Mesothelial cell of epicardium (in vitro differentiated cells): Measurements from ENCODE around the gene SCCPDH. TPM values are rescaled to one million over a fixed set of nuclear protein-coding genes. Genes with fewer than 3 reads are reported as not detected.

Experiments
- DNase-seq, 2 experiments: peaks; one replicate each; pipeline ENCODE4 v3.0.0; 2021; ENCODE audit warnings: low spot score in 2 of 2; ENCODE audit not compliant: unreplicated experiment in 2 of 2
- H3K27ac Mint-ChIP-seq: 2 replicates; pipeline ENCODE4 v1.8.0; 2021; ENCODE audit warnings: mixed read lengths
- H3K27me3 Mint-ChIP-seq: 2 replicates; pipeline ENCODE4 v1.8.0; 2021; ENCODE audit warnings: low read depth, mixed read lengths
- H3K36me3 Mint-ChIP-seq: 2 replicates; pipeline ENCODE4 v1.8.0; 2021; ENCODE audit warnings: mixed read lengths
- H3K4me1 Mint-ChIP-seq: 2 replicates; pipeline ENCODE4 v1.8.0; 2021; ENCODE audit warnings: mixed read lengths
- H3K4me3 Mint-ChIP-seq: 2 replicates; pipeline ENCODE4 v1.8.0; 2021; ENCODE audit warnings: mild to moderate bottlenecking, moderate library complexity, mixed read lengths
- H3K9me3 Mint-ChIP-seq: 2 replicates; pipeline ENCODE4 v1.8.0; 2021; ENCODE audit warnings: mixed read lengths
- total RNA-seq: library from RNA; stranded (reverse); gene quantifications from 3 replicates; pipeline ENCODE4 v1.2.1, GENCODE V29; 2021
- TF ChIP-seq, protein P1 (sequence below): fragments of 200-600 bp; sonication (generic); IDR thresholded peaks from one replicate; pipeline ENCODE4 v1.5.0; 2021; ENCODE audit warnings: antibody characterized with exemption; ENCODE audit not compliant: unreplicated experiment

SCCPDH gene
- total RNA-seq, 1 donor from 2014 or later = 35.1 TPM

DNA sequence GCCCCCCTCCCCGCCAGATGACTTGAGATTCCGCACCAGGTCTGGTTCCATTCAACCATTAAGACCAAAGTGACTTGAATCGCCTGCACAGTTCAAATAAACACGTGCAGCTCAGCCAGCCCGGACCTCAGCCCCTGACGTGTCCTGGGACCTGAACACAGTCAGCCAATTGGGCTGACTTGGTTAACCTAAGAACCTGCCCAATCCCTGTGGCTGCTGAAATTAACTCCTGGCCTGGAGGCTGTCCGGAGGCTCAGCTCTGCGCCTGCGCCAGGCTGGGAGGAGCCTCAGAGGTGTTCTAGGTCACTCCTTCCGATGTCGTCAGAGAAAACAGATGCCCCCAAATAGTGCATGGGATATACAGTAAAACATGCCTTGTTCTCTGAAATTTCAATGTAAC, 73.4 kb downstream of the SCCPDH start:
- no peak for DNase-seq
- TF ChIP-seq, protein P1, sequence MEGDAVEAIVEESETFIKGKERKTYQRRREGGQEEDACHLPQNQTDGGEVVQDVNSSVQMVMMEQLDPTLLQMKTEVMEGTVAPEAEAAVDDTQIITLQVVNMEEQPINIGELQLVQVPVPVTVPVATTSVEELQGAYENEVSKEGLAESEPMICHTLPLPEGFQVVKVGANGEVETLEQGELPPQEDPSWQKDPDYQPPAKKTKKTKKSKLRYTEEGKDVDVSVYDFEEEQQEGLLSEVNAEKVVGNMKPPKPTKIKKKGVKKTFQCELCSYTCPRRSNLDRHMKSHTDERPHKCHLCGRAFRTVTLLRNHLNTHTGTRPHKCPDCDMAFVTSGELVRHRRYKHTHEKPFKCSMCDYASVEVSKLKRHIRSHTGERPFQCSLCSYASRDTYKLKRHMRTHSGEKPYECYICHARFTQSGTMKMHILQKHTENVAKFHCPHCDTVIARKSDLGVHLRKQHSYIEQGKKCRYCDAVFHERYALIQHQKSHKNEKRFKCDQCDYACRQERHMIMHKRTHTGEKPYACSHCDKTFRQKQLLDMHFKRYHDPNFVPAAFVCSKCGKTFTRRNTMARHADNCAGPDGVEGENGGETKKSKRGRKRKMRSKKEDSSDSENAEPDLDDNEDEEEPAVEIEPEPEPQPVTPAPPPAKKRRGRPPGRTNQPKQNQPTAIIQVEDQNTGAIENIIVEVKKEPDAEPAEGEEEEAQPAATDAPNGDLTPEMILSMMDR = no peak
- H3K9me3 Mint-ChIP-seq = no peaks in the 10 kb centered on the region
- no peaks in the 10 kb centered on the region for H3K36me3 Mint-ChIP-seq
- H3K4me3 Mint-ChIP-seq = no peak overlapping the region
- H3K4me1 Mint-ChIP-seq = peaks cover 22% of the 10 kb centered on the region
- no peak overlapping the region for H3K27ac Mint-ChIP-seq
- no peaks in the 10 kb centered on the region for H3K27me3 Mint-ChIP-seq

DNA sequence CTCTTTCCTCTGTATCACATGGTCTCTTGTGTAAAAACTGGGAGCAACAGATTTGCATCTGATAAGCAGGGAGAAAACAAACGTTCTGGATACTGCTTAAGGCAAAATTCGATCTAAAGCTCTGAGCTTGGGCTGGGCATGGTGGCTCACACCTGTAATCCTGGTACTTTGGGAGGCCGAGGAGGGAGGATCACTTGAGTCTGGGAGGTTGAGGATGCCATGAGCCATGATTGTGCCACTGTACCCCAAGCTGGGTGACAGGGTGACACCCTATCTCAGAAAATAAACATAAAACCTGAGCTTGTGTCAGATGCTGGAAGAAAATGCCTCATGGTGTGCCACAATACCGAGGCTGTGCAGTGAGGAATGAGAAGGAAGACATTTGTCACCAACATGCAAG, 73.9 kb downstream of the SCCPDH start:
- Mint-ChIP-seq H3K9me3 (no peaks in the 10 kb centered on the region), H3K36me3 (no peaks in the 10 kb centered on the region), H3K27me3 (no peaks in the 10 kb centered on the region), H3K27ac (no peak overlapping the region), H3K4me1 (peaks cover 20% of the 10 kb centered on the region), H3K4me3 (no peak overlapping the region)
- TF ChIP-seq, protein P1 = no peak
- no peak for DNase-seq

DNA sequence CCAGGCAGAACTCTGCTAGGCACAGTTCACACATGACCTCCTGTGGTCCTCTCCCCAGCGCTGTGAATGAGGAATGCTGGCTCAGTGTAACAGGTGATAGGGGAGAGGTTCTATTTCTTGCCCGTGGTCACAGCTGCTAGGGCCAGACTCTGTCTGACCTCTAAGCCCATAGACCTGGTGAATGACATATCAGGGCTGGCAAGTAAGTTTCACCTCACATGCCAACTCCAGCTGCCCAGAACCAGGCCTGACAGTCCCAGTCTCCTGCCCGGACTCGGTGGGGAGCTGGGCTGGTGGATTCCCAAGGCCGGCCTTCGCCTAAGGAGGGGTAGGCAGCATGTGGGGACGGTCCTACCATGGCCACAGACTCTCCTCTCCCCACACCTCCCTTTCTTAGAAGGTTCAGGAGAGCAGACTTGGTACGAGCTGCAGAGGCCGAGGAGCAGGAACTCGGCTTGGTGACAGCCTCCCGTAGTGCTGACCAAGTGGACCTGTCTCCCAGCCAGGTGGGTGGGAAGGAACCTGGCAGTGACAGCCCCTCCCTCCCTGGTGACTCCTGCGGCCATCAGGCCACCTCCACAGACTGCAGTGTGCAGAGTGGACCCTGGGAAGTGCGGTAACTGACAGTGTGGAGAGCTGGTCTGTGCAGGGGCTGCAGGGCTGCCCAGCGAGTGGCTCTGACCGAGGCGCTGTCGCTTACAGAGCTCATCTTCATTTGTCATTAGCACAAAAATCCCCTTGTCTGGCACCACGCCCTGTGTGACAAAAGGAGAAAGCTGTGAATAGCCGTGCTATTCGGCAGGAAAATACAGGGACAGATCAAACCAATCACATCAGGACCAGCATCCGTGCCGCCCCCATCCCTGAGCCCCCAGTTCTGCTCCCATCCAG, 74.6 kb downstream of the SCCPDH start:
- H3K4me1 Mint-ChIP-seq = peaks cover 18% of the 10 kb centered on the region

DNA sequence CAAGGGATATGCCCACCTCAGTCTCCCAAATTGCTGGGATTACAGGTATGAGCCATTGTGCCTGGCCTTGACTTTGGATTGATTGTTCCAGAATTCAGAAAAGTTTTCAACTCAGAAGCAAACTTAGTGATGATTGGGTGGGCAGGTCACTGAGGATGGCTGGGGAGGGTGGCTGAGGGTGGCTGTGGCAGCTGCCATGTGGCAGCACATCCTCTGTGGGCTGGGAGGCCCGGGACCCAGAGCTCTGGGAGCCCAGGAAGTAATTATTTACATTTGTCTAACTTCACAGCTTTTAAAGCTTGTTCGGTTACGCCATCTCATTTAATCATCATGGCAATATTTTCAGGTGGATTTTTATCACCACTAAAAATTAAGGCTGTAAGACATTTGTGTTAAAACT, 76.1 kb downstream of the SCCPDH start:
- Mint-ChIP-seq H3K4me1 (peaks cover 11% of the 10 kb centered on the region), H3K4me3 (no peak overlapping the region), H3K36me3 (no peaks in the 10 kb centered on the region), H3K27ac (no peak overlapping the region), H3K27me3 (no peaks in the 10 kb centered on the region), H3K9me3 (peaks cover 4% of the 10 kb centered on the region)
- no peak for DNase-seq
- TF ChIP-seq, protein P1 = no peak

More for the DNA sequence above, 74.6 kb downstream of the SCCPDH start:
- H3K9me3 Mint-ChIP-seq = peaks cover 3% of the 10 kb centered on the region
- DNase-seq = no peak
- no peaks in the 10 kb centered on the region for H3K27me3 Mint-ChIP-seq
- no peak overlapping the region for H3K27ac Mint-ChIP-seq
- TF ChIP-seq, protein P1 = no peak
- no peaks in the 10 kb centered on the region for H3K36me3 Mint-ChIP-seq
- no peak overlapping the region for H3K4me3 Mint-ChIP-seq

DNA sequence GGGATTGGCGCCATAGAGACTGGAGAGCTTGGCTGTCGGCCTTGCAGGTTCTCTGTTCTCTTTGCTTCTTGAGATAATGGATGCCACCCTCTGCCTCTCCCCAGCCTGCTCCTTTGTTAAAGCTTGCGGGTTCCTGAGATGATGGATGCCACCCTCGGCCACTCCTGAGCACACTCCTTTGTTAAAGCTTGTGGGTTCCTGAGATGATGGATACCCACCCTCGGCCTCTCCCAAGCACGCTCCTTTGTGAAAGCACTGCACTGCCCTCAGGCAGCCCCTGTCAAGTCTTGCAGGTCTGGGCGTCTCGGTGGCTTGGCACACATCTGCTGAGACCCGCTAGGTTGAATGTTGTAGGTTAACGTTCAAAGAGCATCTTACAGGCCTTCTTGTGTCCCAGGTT, 76.5 kb downstream of the SCCPDH start:
- H3K4me3 Mint-ChIP-seq = no peak overlapping the region
- H3K9me3 Mint-ChIP-seq = peaks cover 4% of the 10 kb centered on the region
- peaks cover 11% of the 10 kb centered on the region for H3K4me1 Mint-ChIP-seq
- H3K27me3 Mint-ChIP-seq = no peaks in the 10 kb centered on the region
- TF ChIP-seq, protein P1 = no peak
- H3K27ac Mint-ChIP-seq = no peak overlapping the region
- no peaks in the 10 kb centered on the region for H3K36me3 Mint-ChIP-seq
- DNase-seq = no peak
